GM18520 (cell line): ENCODE results near the gene AKAP6.

Experiments used
- ATAC-seq: cut with Tn5 transposase; IDR thresholded peaks from one replicate; pipeline ENCODE4 v1.9.1; 2021; ENCODE audit not compliant: unreplicated experiment

The AKAP6 gene

GRCh38 chr14:32473464-32473855 is 144.4 kb downstream of the AKAP6 start:
- no peak for ATAC-seq

GRCh38 chr14:32474478-32475195 is 145.5 kb downstream of the AKAP6 start:
- ATAC-seq = no peak

GRCh38 chr14:32476532-32476931 is 147.4 kb downstream of the AKAP6 start:
- no peak for ATAC-seq

GRCh38 chr14:32477396-32477795 is 148.3 kb downstream of the AKAP6 start:
- ATAC-seq = no peak

GRCh38 chr14:32478050-32478449 is 149.0 kb downstream of the AKAP6 start:
- no peak for ATAC-seq

- no peak for ATAC-seq
These were observed 151.2 kb downstream of the AKAP6 start for GRCh38 chr14:32480337-32480736.

- no peak for ATAC-seq
These were observed 152.6 kb downstream of the AKAP6 start for GRCh38 chr14:32481707-32482106.

- ATAC-seq = no peak
These were observed 162.4 kb downstream of the AKAP6 start for GRCh38 chr14:32491416-32492016.

GRCh38 chr14:32492457-32492856 is 163.4 kb downstream of the AKAP6 start:
- no peak for ATAC-seq

GRCh38 chr14:32494609-32495434 is 165.7 kb downstream of the AKAP6 start:
- ATAC-seq = no peak

- no peak for ATAC-seq
These were observed 166.3 kb downstream of the AKAP6 start for GRCh38 chr14:32495435-32495734.

- no peak for ATAC-seq
These were observed 168.2 kb downstream of the AKAP6 start for GRCh38 chr14:32497248-32497647.

GRCh38 chr14:32507029-32507984 is 178.2 kb downstream of the AKAP6 start:
- ATAC-seq = no peak

- ATAC-seq = no peak
These were observed 179.2 kb downstream of the AKAP6 start for GRCh38 chr14:32508281-32508680.

- no peak for ATAC-seq
These were observed 180.6 kb downstream of the AKAP6 start for GRCh38 chr14:32509632-32510187.

GRCh38 chr14:32510815-32511214 is 181.7 kb downstream of the AKAP6 start:
- no peak for ATAC-seq

GRCh38 chr14:32512348-32512747 is 183.2 kb downstream of the AKAP6 start:
- ATAC-seq = no peak

GRCh38 chr14:32512813-32513212 is 183.7 kb downstream of the AKAP6 start:
- ATAC-seq = no peak

- ATAC-seq = no peak
These were observed 184.5 kb downstream of the AKAP6 start for GRCh38 chr14:32513571-32514009.

- no peak for ATAC-seq
These were observed 185.1 kb downstream of the AKAP6 start for GRCh38 chr14:32514236-32514635.

GRCh38 chr14:32514681-32515080 is 185.6 kb downstream of the AKAP6 start:
- no peak for ATAC-seq
